CD4-positive, CD25-positive, alpha-beta regulatory T cell (primary cell): ENCODE results near the gene TMEM131L. TPM values are rescaled to one million over a fixed set of nuclear protein-coding genes. Genes with fewer than 3 reads are reported as not detected.
A peak's percentile ranks its signal among the peaks of the same experiment; 100 is the strongest.

Experiments used
- ATAC-seq, 2 donors: fragments of 150-1000 bp; cut with Tn5 transposase; one replicate each; pipeline ENCODE4 v1.10.0; 2021; ENCODE audit warnings: low read depth in 2 of 2, moderate number of reproducible peaks in 2 of 2, moderate library complexity in 1 of 2
- DNase-seq, 3 donors: peaks; one replicate each; pipeline versions ENCODE4 v3.0.0 to v3.0.0-alpha.2; 2012 to 2022; ENCODE audit warnings: mixed read lengths in 1 of 3
- H3K27ac ChIP-seq: one replicate; pipeline ENCODE4 v1.7.0; 2013; ENCODE audit warnings: mild to moderate bottlenecking, low read length; ENCODE audit not compliant: insufficient read depth, poor library complexity, severe bottlenecking
- H3K27me3 ChIP-seq: one replicate; pipeline ENCODE4 v1.7.0; 2013; ENCODE audit warnings: low read length; ENCODE audit not compliant: control insufficient read depth, insufficient read depth
- H3K36me3 ChIP-seq: one replicate; pipeline ENCODE4 v1.7.0; 2013; ENCODE audit warnings: mild to moderate bottlenecking, low read length, moderate library complexity; ENCODE audit not compliant: control insufficient read depth, insufficient read depth
- H3K4me1 ChIP-seq: 2 replicates; pipeline ENCODE4 v1.7.0; 2013; ENCODE audit warnings: mild to moderate bottlenecking, low read length; ENCODE audit not compliant: insufficient read depth, control insufficient read depth, poor library complexity, severe bottlenecking
- H3K4me3 ChIP-seq: one replicate; pipeline ENCODE4 v1.7.0; 2013; ENCODE audit warnings: low read depth, mild to moderate bottlenecking, low read length, moderate library complexity
- H3K9me3 ChIP-seq, 2 experiments: 1 replicate in 1 of 2; 2 replicates in 1 of 2; pipeline ENCODE4 v1.7.0; 2013; ENCODE audit warnings: low read length in 2 of 2, mild to moderate bottlenecking in 1 of 2, moderate library complexity in 1 of 2; ENCODE audit not compliant: control insufficient read depth in 2 of 2
- H3K27ac Mint-ChIP-seq, 3 donors: one replicate each; pipeline ENCODE4 v1.8.0; 2020 to 2022; ENCODE audit warnings: mild to moderate bottlenecking in 3 of 3, mixed read lengths in 3 of 3, moderate library complexity in 2 of 3
- H3K27me3 Mint-ChIP-seq: one replicate; pipeline ENCODE4 v1.8.0; 2022; ENCODE audit warnings: mild to moderate bottlenecking, mixed read lengths
- H3K36me3 Mint-ChIP-seq: one replicate; pipeline ENCODE4 v1.8.0; 2020; ENCODE audit warnings: mixed read lengths
- H3K4me1 Mint-ChIP-seq, 4 donors: one replicate each; pipeline ENCODE4 v1.8.0; 2020 to 2022; ENCODE audit warnings: mixed read lengths in 4 of 4, mild to moderate bottlenecking in 1 of 4
- H3K4me3 Mint-ChIP-seq, 4 donors: one replicate each; pipeline ENCODE4 v1.8.0; 2020 to 2022; ENCODE audit warnings: mild to moderate bottlenecking in 4 of 4, mixed read lengths in 4 of 4, moderate library complexity in 3 of 4
- H3K9me3 Mint-ChIP-seq, 7 donors: one replicate each; pipeline ENCODE4 v1.8.0; 2020 to 2022; ENCODE audit warnings: mixed read lengths in 7 of 7, mild to moderate bottlenecking in 3 of 7, moderate library complexity in 2 of 7
- polyA plus RNA-seq, 4 donors: library from polyadenylated mRNA; unstranded; fragments of 300-500 nt; fragmentation: Illumina TruSeq; gene quantifications; one replicate each; pipeline ENCODE4 v1.2.3, GENCODE V29; 2021
- total RNA-seq: library from RNA; stranded (reverse); gene quantifications from one replicate; pipeline ENCODE4 v1.2.3, GENCODE V29; 2022

TMEM131L gene
- total and polyA plus RNA-seq, 5 donors from 2014 or later = 35.5 to 86.4 (median 44.1) TPM

- no peaks in the 10 kb centered on the region for H3K27me3 ChIP-seq
- Mint-ChIP-seq H3K27me3 (no peaks in the 10 kb centered on the region), H3K4me1 (peaks cover 3 to 43% (median 12%) of the 10 kb centered on the region in 4 donors), H3K9me3 (no peaks in the 10 kb centered on the region), H3K27ac (peak overlapping the region in 1 of 3 donors; percentile 32), H3K4me3 (peak overlapping the region in 1 of 4 donors; percentile 16), H3K36me3 (no peaks in the 10 kb centered on the region)
- H3K9me3 ChIP-seq = no peaks in the 10 kb centered on the region
- H3K36me3 ChIP-seq = no peaks in the 10 kb centered on the region
- peak overlapping the region; percentile 43 for H3K4me3 ChIP-seq
- ATAC-seq (no peak), DNase-seq (peak in 1 of 3 donors; percentile 87)
- peaks cover 17% of the 10 kb centered on the region for H3K4me1 ChIP-seq
- no peak overlapping the region for H3K27ac ChIP-seq
Observed at GRCh38 chr4:153421941-153422340, 44.2 kb upstream of the TMEM131L start.

GRCh38 chr4:153426207-153426885 lies 39.8 kb upstream of the TMEM131L start:
- Histone ChIP-seq H3K27me3 (no peaks in the 10 kb centered on the region), H3K4me3 (peak overlapping the region; percentile 53), H3K4me1 (peaks cover 26% of the 10 kb centered on the region), H3K36me3 (no peaks in the 10 kb centered on the region), H3K9me3 (no peaks in the 10 kb centered on the region), H3K27ac (peak overlapping the region; percentile 6)
- H3K27me3 Mint-ChIP-seq = no peaks in the 10 kb centered on the region
- DNase-seq (peak in 2 of 3 donors; percentile 69 to 76), ATAC-seq (peak; percentile 61 to 62)
- peaks cover 14 to 64% (median 30%) of the 10 kb centered on the region in 4 donors for H3K4me1 Mint-ChIP-seq
- H3K9me3 Mint-ChIP-seq = no peaks in the 10 kb centered on the region
- H3K36me3 Mint-ChIP-seq = no peaks in the 10 kb centered on the region
- H3K27ac Mint-ChIP-seq = peak overlapping the region; percentile 20 to 91 (median 73)
- peak overlapping the region in 3 of 4 donors; percentile 53 to 71 (median 59) for H3K4me3 Mint-ChIP-seq

- H3K4me3 ChIP-seq = no peak overlapping the region
- ATAC-seq (no peak), DNase-seq (no peak)
- peaks cover 14 to 60% (median 30%) of the 10 kb centered on the region in 4 donors for H3K4me1 Mint-ChIP-seq
- H3K27ac Mint-ChIP-seq = peak overlapping the region; percentile 53 to 91 (median 56)
- peak overlapping the region in 2 of 4 donors; percentile 13 to 37 for H3K4me3 Mint-ChIP-seq
- H3K4me1 ChIP-seq = peaks cover 18% of the 10 kb centered on the region
- H3K36me3 ChIP-seq = no peaks in the 10 kb centered on the region
- H3K27me3 ChIP-seq = no peaks in the 10 kb centered on the region
- H3K9me3 ChIP-seq = no peaks in the 10 kb centered on the region
- no peaks in the 10 kb centered on the region for H3K9me3 Mint-ChIP-seq
- H3K27ac ChIP-seq = no peak overlapping the region
- H3K36me3 Mint-ChIP-seq = no peaks in the 10 kb centered on the region
- no peaks in the 10 kb centered on the region for H3K27me3 Mint-ChIP-seq
Observed at GRCh38 chr4:153427363-153428071, 38.6 kb upstream of the TMEM131L start.

GRCh38 chr4:153428941-153429475 lies 37.2 kb upstream of the TMEM131L start:
- Mint-ChIP-seq H3K9me3 (peaks cover 0 to 1% (median 0%) of the 10 kb centered on the region in 7 donors), H3K36me3 (no peaks in the 10 kb centered on the region), H3K27me3 (no peaks in the 10 kb centered on the region), H3K4me3 (peak overlapping the region in 3 of 4 donors; percentile 24 to 52 (median 51)), H3K4me1 (peaks cover 20 to 68% (median 41%) of the 10 kb centered on the region in 4 donors), H3K27ac (peak overlapping the region; percentile 23 to 58 (median 56))
- H3K9me3 ChIP-seq = no peaks in the 10 kb centered on the region
- H3K27me3 ChIP-seq = no peaks in the 10 kb centered on the region
- no peak for ATAC-seq
- DNase-seq = peak in 1 of 3 donors; percentile 35
- peak overlapping the region; percentile 27 for H3K4me3 ChIP-seq
- no peak overlapping the region for H3K27ac ChIP-seq
- peaks cover 33% of the 10 kb centered on the region for H3K4me1 ChIP-seq
- H3K36me3 ChIP-seq = no peaks in the 10 kb centered on the region

GRCh38 chr4:153432965-153433753 lies 33.0 kb upstream of the TMEM131L start:
- peak overlapping the region; percentile 85 to 96 (median 96) for H3K27ac Mint-ChIP-seq
- H3K9me3 Mint-ChIP-seq = peaks cover 0 to 1% (median 0%) of the 10 kb centered on the region in 7 donors
- H3K36me3 Mint-ChIP-seq = no peaks in the 10 kb centered on the region
- no peaks in the 10 kb centered on the region for H3K27me3 Mint-ChIP-seq
- Histone ChIP-seq H3K4me1 (peaks cover 26% of the 10 kb centered on the region), H3K36me3 (no peaks in the 10 kb centered on the region), H3K27ac (peak overlapping the region; percentile 69), H3K9me3 (no peaks in the 10 kb centered on the region), H3K27me3 (no peaks in the 10 kb centered on the region), H3K4me3 (peak overlapping the region; percentile 91)
- peak overlapping the region; percentile 82 to 89 (median 82) for H3K4me3 Mint-ChIP-seq
- peak; percentile 52 to 93 (median 76) for DNase-seq
- H3K4me1 Mint-ChIP-seq = peaks cover 17 to 55% (median 39%) of the 10 kb centered on the region in 4 donors
- ATAC-seq = peak; percentile 77 to 85

GRCh38 chr4:153433754-153434105 lies 32.4 kb upstream of the TMEM131L start:
- peaks cover 21 to 54% (median 40%) of the 10 kb centered on the region in 4 donors for H3K4me1 Mint-ChIP-seq
- no peaks in the 10 kb centered on the region for H3K27me3 Mint-ChIP-seq
- peak overlapping the region; percentile 82 to 89 (median 82) for H3K4me3 Mint-ChIP-seq
- no peaks in the 10 kb centered on the region for H3K36me3 Mint-ChIP-seq
- no peaks in the 10 kb centered on the region for H3K9me3 ChIP-seq
- H3K27ac ChIP-seq = peak overlapping the region; percentile 69
- ATAC-seq = no peak
- H3K4me3 ChIP-seq = peak overlapping the region; percentile 91
- peaks cover 0 to 1% (median 0%) of the 10 kb centered on the region in 7 donors for H3K9me3 Mint-ChIP-seq
- DNase-seq = no peak
- no peaks in the 10 kb centered on the region for H3K27me3 ChIP-seq
- H3K4me1 ChIP-seq = peaks cover 31% of the 10 kb centered on the region
- no peaks in the 10 kb centered on the region for H3K36me3 ChIP-seq
- peak overlapping the region; percentile 85 to 96 (median 96) for H3K27ac Mint-ChIP-seq

- Histone ChIP-seq H3K4me1 (peaks cover 33% of the 10 kb centered on the region), H3K4me3 (peak overlapping the region; percentile 91), H3K27ac (peak overlapping the region; percentile 69), H3K9me3 (no peaks in the 10 kb centered on the region), H3K36me3 (no peaks in the 10 kb centered on the region), H3K27me3 (no peaks in the 10 kb centered on the region)
- DNase-seq = no peak
- Mint-ChIP-seq H3K4me3 (peak overlapping the region; percentile 82 to 89 (median 82)), H3K36me3 (no peaks in the 10 kb centered on the region), H3K9me3 (peaks cover 0 to 1% (median 0%) of the 10 kb centered on the region in 7 donors), H3K4me1 (peaks cover 21 to 54% (median 40%) of the 10 kb centered on the region in 4 donors), H3K27me3 (no peaks in the 10 kb centered on the region), H3K27ac (peak overlapping the region; percentile 85 to 96 (median 96))
- no peak for ATAC-seq
Observed at GRCh38 chr4:153434190-153434589, 32.0 kb upstream of the TMEM131L start.
